Natural killer cell (primary cell): Measurements from ENCODE around the gene P3H3. TPM values are rescaled to one million over a fixed set of nuclear protein-coding genes. Genes with fewer than 3 reads are reported as not detected.

Experiments used
- ATAC-seq, 3 donors: fragments of 150-1000 bp in 2 of 3; fragments of 200-7000 bp in 1 of 3; cut with Tn5 transposase; 1 replicate in 1 of 3; 2 replicates in 2 of 3; pipeline ENCODE4 v1.10.0; 2021; ENCODE audit warnings: mild to moderate bottlenecking in 2 of 3, moderate library complexity in 2 of 3
- DNase-seq, 2 donors: peaks; one replicate each; pipeline versions ENCODE4 v3.0.0 to v3.0.0-alpha.2; 2013 to 2021; ENCODE audit warnings: mixed read lengths in 1 of 2
- H3K27ac ChIP-seq: one replicate; pipeline ENCODE4 v1.5.1; 2013; ENCODE audit warnings: mild to moderate bottlenecking, low read length
- H3K27me3 ChIP-seq: one replicate; pipeline ENCODE4 v1.6.1; 2013; ENCODE audit warnings: low read length; ENCODE audit not compliant: control insufficient read depth, insufficient read depth
- H3K36me3 ChIP-seq: one replicate; pipeline ENCODE4 v1.6.1; 2013; ENCODE audit warnings: low read length; ENCODE audit not compliant: control insufficient read depth, insufficient read depth
- H3K4me1 ChIP-seq: one replicate; pipeline ENCODE4 v1.6.1; 2013; ENCODE audit warnings: low read length; ENCODE audit not compliant: control insufficient read depth, insufficient read depth
- H3K4me3 ChIP-seq: one replicate; pipeline ENCODE4 v1.5.1; 2013; ENCODE audit warnings: low read length
- H3K9me3 ChIP-seq: one replicate; pipeline ENCODE4 v1.6.1; 2013; ENCODE audit warnings: low read length; ENCODE audit not compliant: control insufficient read depth, insufficient read depth
- H3K27ac Mint-ChIP-seq, 2 donors: one replicate each; pipeline ENCODE4 v1.8.0; 2022; ENCODE audit warnings: mild to moderate bottlenecking in 2 of 2, mixed read lengths in 2 of 2, moderate library complexity in 1 of 2
- H3K27me3 Mint-ChIP-seq, 2 donors: one replicate each; pipeline ENCODE4 v1.8.0; 2022; ENCODE audit warnings: low read depth in 2 of 2, mixed read lengths in 2 of 2
- H3K36me3 Mint-ChIP-seq: one replicate; pipeline ENCODE4 v1.8.0; 2022; ENCODE audit warnings: mixed read lengths
- H3K4me1 Mint-ChIP-seq, 2 donors: one replicate each; pipeline ENCODE4 v1.8.0; 2022; ENCODE audit warnings: mixed read lengths in 2 of 2
- H3K4me3 Mint-ChIP-seq: one replicate; pipeline ENCODE4 v1.8.0; 2022; ENCODE audit warnings: mild to moderate bottlenecking, moderate library complexity, mixed read lengths
- H3K9me3 Mint-ChIP-seq, 2 donors: one replicate each; pipeline ENCODE4 v1.8.0; 2022; ENCODE audit warnings: mixed read lengths in 2 of 2
- WGBS: methylation state at CpG from one replicate; pipeline ENCODE4 v1.1.7; 2013; ENCODE audit warnings: missing lambda C conversion rate; ENCODE audit not compliant: insufficient coverage; 5-methylcytosine and 5-hydroxymethylcytosine counted together
- intact Hi-C: fragments of 100-400 bp; cut with micrococcal nuclease; formaldehyde crosslinking; loops from one replicate; pipeline ENCODE4 v1.14.2; 2022
- total RNA-seq, 4 donors: library from RNA; stranded (reverse); fragments of 120-200 nt in 1 of 4; gene quantifications; one replicate each; pipeline versions ENCODE4 v1.2.3 to v1.2.4, GENCODE V29; 2013 to 2022
- TF ChIP-seq, protein P1 (sequence below): fragments of 200-600 bp; IDR thresholded peaks from one replicate; pipeline ENCODE4 v1.8.0; 2022; ENCODE audit warnings: antibody characterized with exemption

Gene P3H3
- total RNA-seq, 3 donors from 2014 or later (not counting 1 experiment from before 2014, with no cell fraction given) = 0.72 to 1.8 TPM; not detected in 1

DNA sequence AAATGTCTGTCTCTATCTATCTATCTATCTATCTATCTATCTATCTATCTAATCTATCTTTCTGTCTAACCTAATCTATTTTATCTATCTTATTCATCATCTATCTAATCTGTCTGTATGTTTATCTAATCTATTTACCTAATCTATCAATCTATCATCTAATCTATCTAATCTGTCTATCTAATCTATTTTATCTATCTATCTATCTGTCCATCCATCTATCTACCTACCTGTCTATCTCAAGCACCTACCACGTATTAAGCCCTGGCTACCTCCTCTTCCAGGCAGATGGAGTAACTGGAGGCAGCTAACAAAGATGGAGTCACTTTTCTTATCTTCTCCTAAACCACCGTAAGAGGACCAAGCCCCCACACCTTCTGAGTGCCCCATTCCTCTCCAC lies 33.1 kb upstream of the P3H3 start:
- ATAC-seq (no peak), DNase-seq (no peak)
- H3K27me3 ChIP-seq = peaks cover 3% of the 10 kb centered on the region
- TF ChIP-seq, protein P1, sequence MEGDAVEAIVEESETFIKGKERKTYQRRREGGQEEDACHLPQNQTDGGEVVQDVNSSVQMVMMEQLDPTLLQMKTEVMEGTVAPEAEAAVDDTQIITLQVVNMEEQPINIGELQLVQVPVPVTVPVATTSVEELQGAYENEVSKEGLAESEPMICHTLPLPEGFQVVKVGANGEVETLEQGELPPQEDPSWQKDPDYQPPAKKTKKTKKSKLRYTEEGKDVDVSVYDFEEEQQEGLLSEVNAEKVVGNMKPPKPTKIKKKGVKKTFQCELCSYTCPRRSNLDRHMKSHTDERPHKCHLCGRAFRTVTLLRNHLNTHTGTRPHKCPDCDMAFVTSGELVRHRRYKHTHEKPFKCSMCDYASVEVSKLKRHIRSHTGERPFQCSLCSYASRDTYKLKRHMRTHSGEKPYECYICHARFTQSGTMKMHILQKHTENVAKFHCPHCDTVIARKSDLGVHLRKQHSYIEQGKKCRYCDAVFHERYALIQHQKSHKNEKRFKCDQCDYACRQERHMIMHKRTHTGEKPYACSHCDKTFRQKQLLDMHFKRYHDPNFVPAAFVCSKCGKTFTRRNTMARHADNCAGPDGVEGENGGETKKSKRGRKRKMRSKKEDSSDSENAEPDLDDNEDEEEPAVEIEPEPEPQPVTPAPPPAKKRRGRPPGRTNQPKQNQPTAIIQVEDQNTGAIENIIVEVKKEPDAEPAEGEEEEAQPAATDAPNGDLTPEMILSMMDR = no peak
- H3K9me3 Mint-ChIP-seq = no peaks in the 10 kb centered on the region
- no peak overlapping the region for H3K4me3 Mint-ChIP-seq
- H3K4me1 Mint-ChIP-seq = peaks cover 0 to 13% of the 10 kb centered on the region in 2 donors
- H3K27me3 Mint-ChIP-seq = peaks cover 28 to 53% of the 10 kb centered on the region in 2 donors
- no peaks in the 10 kb centered on the region for H3K9me3 ChIP-seq
- H3K27ac Mint-ChIP-seq = no peak overlapping the region
- no peaks in the 10 kb centered on the region for H3K36me3 ChIP-seq
- H3K4me1 ChIP-seq = peaks cover 16% of the 10 kb centered on the region
- H3K4me3 ChIP-seq = no peak overlapping the region
- 93% methylated on average over 2 of the region's 2 CpGs for WGBS
- no peak overlapping the region for H3K27ac ChIP-seq
- H3K36me3 Mint-ChIP-seq = no peaks in the 10 kb centered on the region
- intact Hi-C loops = no loop called here

DNA sequence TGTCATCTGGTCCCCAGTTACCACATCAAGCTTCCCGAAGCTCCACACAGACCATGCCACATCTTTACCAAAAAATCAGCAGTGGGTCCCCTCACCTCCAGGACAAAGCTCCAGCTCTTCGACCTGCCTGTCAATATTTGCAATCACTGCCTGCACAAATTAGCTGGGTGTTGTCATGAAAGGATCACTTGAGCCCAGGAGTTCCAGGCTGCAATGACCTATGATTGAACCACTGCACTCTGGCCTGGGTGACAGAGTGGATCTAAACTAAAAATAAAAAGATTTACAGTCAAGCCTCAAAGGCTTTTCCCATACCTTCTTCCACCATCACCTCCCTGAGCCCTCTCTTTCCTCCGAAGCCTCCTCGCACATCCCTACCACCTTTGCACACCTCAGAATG lies 31.6 kb upstream of the P3H3 start:
- no peak overlapping the region for H3K27ac Mint-ChIP-seq
- TF ChIP-seq, protein P1 = no peak
- H3K27me3 Mint-ChIP-seq = peaks cover 28 to 53% of the 10 kb centered on the region in 2 donors
- peaks cover 16% of the 10 kb centered on the region for H3K4me1 ChIP-seq
- peaks cover 0 to 13% of the 10 kb centered on the region in 2 donors for H3K4me1 Mint-ChIP-seq
- no peak for DNase-seq
- intact Hi-C loops = no loop called here
- 92% methylated on average over 4 of the region's 4 CpGs for WGBS
- H3K27ac ChIP-seq = no peak overlapping the region
- H3K9me3 ChIP-seq = no peaks in the 10 kb centered on the region
- no peaks in the 10 kb centered on the region for H3K9me3 Mint-ChIP-seq
- peaks cover 6% of the 10 kb centered on the region for H3K27me3 ChIP-seq
- no peak overlapping the region for H3K4me3 ChIP-seq
- no peaks in the 10 kb centered on the region for H3K36me3 ChIP-seq
- H3K36me3 Mint-ChIP-seq = no peaks in the 10 kb centered on the region
- H3K4me3 Mint-ChIP-seq = no peak overlapping the region
- no peak for ATAC-seq

GRCh38 chr12:6799147-6799546 lies 29.1 kb upstream of the P3H3 start:
- no peaks in the 10 kb centered on the region for H3K36me3 ChIP-seq
- no peak for DNase-seq

DNA sequence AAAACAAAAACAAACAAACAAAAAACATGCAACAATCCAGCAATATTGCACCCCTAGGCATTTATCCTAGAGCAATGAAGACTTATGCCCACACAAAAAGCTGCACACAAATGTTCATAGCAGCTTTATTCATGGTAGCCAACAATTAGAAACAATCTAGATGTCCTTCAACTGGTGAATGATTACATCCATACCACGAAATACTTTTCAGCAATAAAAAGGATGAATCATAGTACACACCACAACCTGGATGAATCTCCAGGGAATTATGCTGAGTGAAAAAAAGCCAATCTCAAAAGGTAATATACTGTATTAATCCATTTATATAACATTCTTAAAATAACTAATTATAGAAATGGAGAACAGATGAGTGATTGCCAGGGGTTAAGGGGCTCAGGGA lies 21.0 kb upstream of the P3H3 start:
- no peaks in the 10 kb centered on the region for H3K36me3 ChIP-seq
- H3K9me3 Mint-ChIP-seq = no peaks in the 10 kb centered on the region
- no peak overlapping the region for H3K4me3 Mint-ChIP-seq
- intact Hi-C loops = no loop called here
- no peak for ATAC-seq
- H3K27me3 Mint-ChIP-seq = peaks cover 6 to 14% of the 10 kb centered on the region in 2 donors
- no peaks in the 10 kb centered on the region for H3K4me1 Mint-ChIP-seq
- H3K27ac ChIP-seq = no peak overlapping the region
- WGBS = no CpG with 5 or more reads among the region's 1 CpG
- no peaks in the 10 kb centered on the region for H3K36me3 Mint-ChIP-seq
- no peak overlapping the region for H3K4me3 ChIP-seq
- H3K27ac Mint-ChIP-seq = no peak overlapping the region
- H3K9me3 ChIP-seq = no peaks in the 10 kb centered on the region
- no peaks in the 10 kb centered on the region for H3K27me3 ChIP-seq
- TF ChIP-seq, protein P1 = no peak
- DNase-seq = no peak
- no peaks in the 10 kb centered on the region for H3K4me1 ChIP-seq

More at GRCh38 chr12:6799147-6799546, 29.1 kb upstream of the P3H3 start:
- no peaks in the 10 kb centered on the region for H3K36me3 Mint-ChIP-seq
- Histone ChIP-seq H3K4me3 (no peak overlapping the region), H3K27ac (no peak overlapping the region), H3K4me1 (no peaks in the 10 kb centered on the region), H3K27me3 (peaks cover 6% of the 10 kb centered on the region), H3K9me3 (no peaks in the 10 kb centered on the region)
- no peak overlapping the region for H3K27ac Mint-ChIP-seq
- no peak for ATAC-seq
- H3K27me3 Mint-ChIP-seq = peaks cover 14 to 28% of the 10 kb centered on the region in 2 donors
- WGBS = 94% methylated on average over 5 of the region's 5 CpGs
- TF ChIP-seq, protein P1 = no peak
- no peak overlapping the region for H3K4me3 Mint-ChIP-seq
- no peaks in the 10 kb centered on the region for H3K4me1 Mint-ChIP-seq
- no peaks in the 10 kb centered on the region for H3K9me3 Mint-ChIP-seq
- intact Hi-C loops = no loop called here
